ENCODE results near the gene ZFP69B. TPM values are rescaled to one million over a fixed set of nuclear protein-coding genes. Genes with fewer than 3 reads are reported as not detected.

ZFP69B gene
- total and polyA plus RNA-seq, 2 of the 4 experiments (the other 2 are of a cell fraction), result 3.1 to 6.8 TPM

DNA sequence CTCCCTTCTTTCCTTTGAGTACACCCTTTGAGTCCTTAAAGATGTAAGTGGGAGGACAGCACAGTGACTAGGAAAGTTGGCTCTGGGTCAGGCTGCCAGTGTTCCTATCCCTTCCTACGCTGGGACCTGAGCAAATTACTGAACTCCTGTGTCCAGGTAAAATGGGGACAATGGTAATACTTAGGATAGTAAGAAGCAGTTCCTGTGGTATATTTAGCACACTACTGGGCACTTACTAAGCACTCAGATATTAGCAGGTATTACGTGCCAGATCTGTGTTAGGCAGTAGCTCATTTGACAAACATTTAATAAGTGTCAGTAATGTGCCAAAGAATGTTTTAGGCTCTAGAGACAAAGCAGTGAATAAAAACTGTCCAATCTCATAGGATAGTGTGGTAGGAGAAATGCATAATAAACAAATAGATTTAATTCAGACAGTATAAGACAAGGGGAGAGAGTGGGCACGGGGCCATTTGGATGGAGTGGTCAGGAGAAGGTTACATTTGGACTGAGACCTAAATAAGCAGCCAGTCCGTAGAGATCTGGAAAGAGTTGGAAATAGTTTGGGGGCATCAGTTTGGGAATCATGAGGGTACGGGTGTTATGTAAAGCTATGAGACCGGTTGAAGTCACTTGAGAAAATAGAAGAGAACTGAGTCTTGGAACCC, 26.2 kb upstream of the ZFP69B start:
- H3K4me3 ChIP-seq (ENCODE audit: insufficient read depth, low read depth, low read length), result no peak overlapping the region
- H3K4me2 ChIP-seq (ENCODE audit: low read depth, low read length), result no peak overlapping the region
- intact Hi-C loops (cut with micrococcal nuclease), result no loop called here
- no peak overlapping the region for H4K5ac ChIP-seq (ENCODE audit: low read depth, low read length)
- H3K4ac ChIP-seq (ENCODE audit: low read depth, low read length), result no peak overlapping the region
- H3K9me1 ChIP-seq (ENCODE audit: insufficient read depth, low read length), result peaks cover 12% of the 10 kb centered on the region; the same call in 1 of the 2 replicates
- no peaks in the 10 kb centered on the region for H4K20me1 ChIP-seq (ENCODE audit: insufficient read depth, low read length)
- H3K18ac ChIP-seq (ENCODE audit: low read depth, low read length), result no peak overlapping the region
- no peak overlapping the region for H2AFZ ChIP-seq (replicated peaks; ENCODE audit: low read length, poor library complexity)
- H3K56ac ChIP-seq (ENCODE audit: extremely low read depth, insufficient read depth, low read length), result no peak overlapping the region
- dilution Hi-C loops (cut with HindIII; ENCODE audit: low sequenced_read_pairs, unreplicated experiment), result no loop called here
- whole genome bisulfite sequencing, 2 experiments (ENCODE audit: extremely low coverage in 2 of 2, insufficient read length in 1 of 2), result 80% methylated on average over 3 of the region's 6 CpGs; no CpG with 5 or more reads in 1 of the 2 experiments
- CTCF ChIA-PET, result no interaction called here
- H2AK5ac ChIP-seq (ENCODE audit: low read depth, low read length), result no peak overlapping the region
- peaks cover 8 to 12% of the 10 kb centered on the region in 2 experiments; a peak in 3 of 4 replicates for H3K79me1 ChIP-seq (ENCODE audit: low read depth in 1 of 2, low read length in 2 of 2)
- no peak overlapping the region for H2BK15ac ChIP-seq (ENCODE audit: low read depth, low read length)
- no peak overlapping the region for H3K27ac ChIP-seq (ENCODE audit: insufficient read depth, low read length)
- peaks cover 7% of the 10 kb centered on the region for H3K36me3 ChIP-seq (ENCODE audit: control insufficient read depth, insufficient read depth, low read length)
- ATAC-seq (ENCODE audit: low read depth) (no peak), DNase-seq (no peak)
- peaks cover 3% of the 10 kb centered on the region; the same call in 1 of the 2 replicates for H3K4me1 ChIP-seq (ENCODE audit: control insufficient read depth, insufficient read depth, low read length)
- H4K91ac ChIP-seq (ENCODE audit: insufficient read depth, low read depth, low read length), result no peak overlapping the region
- in situ Hi-C loops (cut with MboI; ENCODE audit: low sequenced_read_pairs), result no loop called here
- TF ChIP-seq NFE2L2 (IDR thresholded peaks at IDR 0.05; ENCODE audit: low read depth, low read length) (no peak), MXI1 (IDR thresholded peaks at IDR 0.05; ENCODE audit: borderline replicate concordance, low read depth, low read length) (no peak), BHLHE40 (IDR thresholded peaks at IDR 0.05; ENCODE audit: low read depth, low read length) (no peak), MAZ (IDR thresholded peaks at IDR 0.05; ENCODE audit: borderline replicate concordance, low read depth, low read length) (no peak), MAFK (IDR thresholded peaks at IDR 0.05; ENCODE audit: low read depth, low read length) (no peak), CHD1 (IDR thresholded peaks at IDR 0.05; ENCODE audit: low read depth, low read length) (no peak), RCOR1 (IDR thresholded peaks at IDR 0.05; ENCODE audit: insufficient replicate concordance, low read length) (no peak), RAD21 (IDR thresholded peaks at IDR 0.05; ENCODE audit: low read length) (no peak), POLR2A (IDR thresholded peaks at IDR 0.05; ENCODE audit: low read depth, low read length) (no peak), SMC3 (IDR thresholded peaks at IDR 0.05; ENCODE audit: low read depth, low read length) (no peak), RFX5 (IDR thresholded peaks at IDR 0.05; ENCODE audit: low read depth, low read length) (no peak), FOS (IDR thresholded peaks at IDR 0.05; ENCODE audit: low read depth, low read length) (no peak), CEBPB (IDR thresholded peaks at IDR 0.05; ENCODE audit: low read depth, low read length) (no peak)
- TF ChIP-seq, protein P1, sequence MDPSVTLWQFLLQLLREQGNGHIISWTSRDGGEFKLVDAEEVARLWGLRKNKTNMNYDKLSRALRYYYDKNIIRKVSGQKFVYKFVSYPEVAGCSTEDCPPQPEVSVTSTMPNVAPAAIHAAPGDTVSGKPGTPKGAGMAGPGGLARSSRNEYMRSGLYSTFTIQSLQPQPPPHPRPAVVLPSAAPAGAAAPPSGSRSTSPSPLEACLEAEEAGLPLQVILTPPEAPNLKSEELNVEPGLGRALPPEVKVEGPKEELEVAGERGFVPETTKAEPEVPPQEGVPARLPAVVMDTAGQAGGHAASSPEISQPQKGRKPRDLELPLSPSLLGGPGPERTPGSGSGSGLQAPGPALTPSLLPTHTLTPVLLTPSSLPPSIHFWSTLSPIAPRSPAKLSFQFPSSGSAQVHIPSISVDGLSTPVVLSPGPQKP (IDR thresholded peaks at IDR 0.05; ENCODE audit: borderline replicate concordance, low read depth, low read length), result no peak
- TF ChIP-seq, protein P2, sequence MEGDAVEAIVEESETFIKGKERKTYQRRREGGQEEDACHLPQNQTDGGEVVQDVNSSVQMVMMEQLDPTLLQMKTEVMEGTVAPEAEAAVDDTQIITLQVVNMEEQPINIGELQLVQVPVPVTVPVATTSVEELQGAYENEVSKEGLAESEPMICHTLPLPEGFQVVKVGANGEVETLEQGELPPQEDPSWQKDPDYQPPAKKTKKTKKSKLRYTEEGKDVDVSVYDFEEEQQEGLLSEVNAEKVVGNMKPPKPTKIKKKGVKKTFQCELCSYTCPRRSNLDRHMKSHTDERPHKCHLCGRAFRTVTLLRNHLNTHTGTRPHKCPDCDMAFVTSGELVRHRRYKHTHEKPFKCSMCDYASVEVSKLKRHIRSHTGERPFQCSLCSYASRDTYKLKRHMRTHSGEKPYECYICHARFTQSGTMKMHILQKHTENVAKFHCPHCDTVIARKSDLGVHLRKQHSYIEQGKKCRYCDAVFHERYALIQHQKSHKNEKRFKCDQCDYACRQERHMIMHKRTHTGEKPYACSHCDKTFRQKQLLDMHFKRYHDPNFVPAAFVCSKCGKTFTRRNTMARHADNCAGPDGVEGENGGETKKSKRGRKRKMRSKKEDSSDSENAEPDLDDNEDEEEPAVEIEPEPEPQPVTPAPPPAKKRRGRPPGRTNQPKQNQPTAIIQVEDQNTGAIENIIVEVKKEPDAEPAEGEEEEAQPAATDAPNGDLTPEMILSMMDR (conservative IDR thresholded peaks at IDR 0.05; ENCODE audit: low read depth, low read length), result no peak
- TF ChIP-seq, protein P3, sequence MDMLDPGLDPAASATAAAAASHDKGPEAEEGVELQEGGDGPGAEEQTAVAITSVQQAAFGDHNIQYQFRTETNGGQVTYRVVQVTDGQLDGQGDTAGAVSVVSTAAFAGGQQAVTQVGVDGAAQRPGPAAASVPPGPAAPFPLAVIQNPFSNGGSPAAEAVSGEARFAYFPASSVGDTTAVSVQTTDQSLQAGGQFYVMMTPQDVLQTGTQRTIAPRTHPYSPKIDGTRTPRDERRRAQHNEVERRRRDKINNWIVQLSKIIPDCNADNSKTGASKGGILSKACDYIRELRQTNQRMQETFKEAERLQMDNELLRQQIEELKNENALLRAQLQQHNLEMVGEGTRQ (IDR thresholded peaks at IDR 0.05; ENCODE audit: low read depth, low read length), result no peak
- POLR2A ChIA-PET (ENCODE audit: unreplicated experiment), result no interaction called here
- H4K8ac ChIP-seq (ENCODE audit: low read depth in 2 of 2, low read length in 2 of 2), result no peak overlapping the region
- H3K9ac ChIP-seq (ENCODE audit: low read depth, low read length), result no peak overlapping the region
- no peak overlapping the region for H2AK9ac ChIP-seq (replicated peaks; ENCODE audit: low read depth, low read length, poor library complexity)
- H3K9me3 ChIP-seq (ENCODE audit: control insufficient read depth, insufficient read depth, low read length), result no peaks in the 10 kb centered on the region
- no peak overlapping the region for H2BK120ac ChIP-seq (ENCODE audit: low read depth, low read length)
- no peak overlapping the region for H2BK5ac ChIP-seq (ENCODE audit: low read depth, low read length, poor library complexity, severe bottlenecking)
- no peak overlapping the region for H2BK20ac ChIP-seq (ENCODE audit: low read depth, low read length)
- H3K14ac ChIP-seq (replicated peaks; ENCODE audit: low read depth, low read length), result no peak overlapping the region
- no peaks in the 10 kb centered on the region for H3K27me3 ChIP-seq (ENCODE audit: control insufficient read depth, insufficient read depth, low read length)
- no TSS peak for BruUV-seq (replicated peaks)
- H3K23ac ChIP-seq (ENCODE audit: low read depth, low read length), result no peak overlapping the region
